ENCODE data around the gene CRABP2. TPM values are rescaled to one million over a fixed set of nuclear protein-coding genes. Genes with fewer than 3 reads are reported as not detected.
A peak's percentile ranks its signal among the peaks of the same experiment; 100 is the strongest.

The CRABP2 gene
- total RNA-seq, 1 donor from 2014 or later = 110 TPM

DNA sequence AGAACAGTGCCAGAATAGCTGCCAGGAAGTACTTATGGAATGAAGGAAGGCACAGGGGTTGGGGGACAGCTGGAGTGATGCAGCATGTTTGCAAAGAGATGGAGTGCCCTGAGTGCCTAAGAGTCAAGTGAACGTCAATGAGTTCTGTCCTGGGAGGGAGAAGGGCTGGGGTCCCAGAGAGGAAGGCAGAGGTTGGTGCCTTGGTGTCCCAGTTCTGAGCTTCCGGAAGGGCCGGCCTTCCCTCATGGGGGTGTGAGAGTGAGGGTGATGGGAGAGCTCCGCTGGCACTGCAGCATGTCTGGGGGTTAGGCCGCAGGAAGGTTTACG, 45.8 kb downstream of the CRABP2 start:
- no peak overlapping the region for H3K4me2 ChIP-seq
- peaks cover 52% of the 10 kb centered on the region for H3K27me3 ChIP-seq
- Mint-ChIP-seq H3K4me1 (peaks cover 63% of the 10 kb centered on the region), H3K27me3 (ENCODE audit: insufficient read depth, low read depth) (peaks cover 32% of the 10 kb centered on the region), H3K36me3 (no peaks in the 10 kb centered on the region), H3K27ac (peak overlapping the region; percentile 92), H3K4me3 (peak overlapping the region; percentile 63), H3K9me3 (no peaks in the 10 kb centered on the region)
- no peaks in the 10 kb centered on the region for H3K36me3 ChIP-seq
- peaks cover 40% of the 10 kb centered on the region for H3F3A ChIP-seq (ENCODE audit: low read depth)
- no peaks in the 10 kb centered on the region for H3K9me3 ChIP-seq (ENCODE audit: low read depth)
- no peak overlapping the region for H3K9ac ChIP-seq
- no peak overlapping the region for H3K27ac ChIP-seq
- no peak for DNase-seq (ENCODE audit: low spot score)
- H2AFZ ChIP-seq (replicated peaks) = no peak overlapping the region
- no peak overlapping the region for H3K4me3 ChIP-seq
- H3K79me2 ChIP-seq (ENCODE audit: low read depth) = no peaks in the 10 kb centered on the region
- H4K20me1 ChIP-seq (ENCODE audit: low read depth) = peaks cover 24% of the 10 kb centered on the region
- peaks cover 53% of the 10 kb centered on the region for H3K4me1 ChIP-seq
- TF ChIP-seq, protein P1, sequence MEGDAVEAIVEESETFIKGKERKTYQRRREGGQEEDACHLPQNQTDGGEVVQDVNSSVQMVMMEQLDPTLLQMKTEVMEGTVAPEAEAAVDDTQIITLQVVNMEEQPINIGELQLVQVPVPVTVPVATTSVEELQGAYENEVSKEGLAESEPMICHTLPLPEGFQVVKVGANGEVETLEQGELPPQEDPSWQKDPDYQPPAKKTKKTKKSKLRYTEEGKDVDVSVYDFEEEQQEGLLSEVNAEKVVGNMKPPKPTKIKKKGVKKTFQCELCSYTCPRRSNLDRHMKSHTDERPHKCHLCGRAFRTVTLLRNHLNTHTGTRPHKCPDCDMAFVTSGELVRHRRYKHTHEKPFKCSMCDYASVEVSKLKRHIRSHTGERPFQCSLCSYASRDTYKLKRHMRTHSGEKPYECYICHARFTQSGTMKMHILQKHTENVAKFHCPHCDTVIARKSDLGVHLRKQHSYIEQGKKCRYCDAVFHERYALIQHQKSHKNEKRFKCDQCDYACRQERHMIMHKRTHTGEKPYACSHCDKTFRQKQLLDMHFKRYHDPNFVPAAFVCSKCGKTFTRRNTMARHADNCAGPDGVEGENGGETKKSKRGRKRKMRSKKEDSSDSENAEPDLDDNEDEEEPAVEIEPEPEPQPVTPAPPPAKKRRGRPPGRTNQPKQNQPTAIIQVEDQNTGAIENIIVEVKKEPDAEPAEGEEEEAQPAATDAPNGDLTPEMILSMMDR (IDR thresholded peaks at IDR 0.05) = no peak
- TF ChIP-seq EZH2phosphoT487 (IDR thresholded peaks at IDR 0.05) = no peak

- Mint-ChIP-seq H3K4me3 (peak overlapping the region; percentile 62), H3K36me3 (no peaks in the 10 kb centered on the region), H3K27ac (peak overlapping the region; percentile 92), H3K27me3 (ENCODE audit: insufficient read depth, low read depth) (peaks cover 33% of the 10 kb centered on the region), H3K4me1 (peaks cover 57% of the 10 kb centered on the region), H3K9me3 (no peaks in the 10 kb centered on the region)
- Histone ChIP-seq H3K4me2 (no peak overlapping the region), H4K20me1 (ENCODE audit: low read depth) (peaks cover 24% of the 10 kb centered on the region), H3F3A (ENCODE audit: low read depth) (peaks cover 34% of the 10 kb centered on the region), H3K79me2 (ENCODE audit: low read depth) (no peaks in the 10 kb centered on the region), H3K9me3 (ENCODE audit: low read depth) (no peaks in the 10 kb centered on the region), H3K27me3 (peaks cover 58% of the 10 kb centered on the region), H3K4me3 (no peak overlapping the region), H2AFZ (replicated peaks) (no peak overlapping the region), H3K4me1 (peaks cover 47% of the 10 kb centered on the region), H3K36me3 (no peaks in the 10 kb centered on the region), H3K9ac (no peak overlapping the region), H3K27ac (no peak overlapping the region)
- no peak for DNase-seq (ENCODE audit: low spot score)
- TF ChIP-seq EZH2phosphoT487 (IDR thresholded peaks at IDR 0.05) (no peak), EZH2 (IDR thresholded peaks at IDR 0.05) (no peak)
- TF ChIP-seq, protein P1 (IDR thresholded peaks at IDR 0.05) = no peak
These were observed 46.3 kb downstream of the CRABP2 start for GRCh38 chr1:156658945-156659574.

- Histone ChIP-seq H3K9ac (no peak overlapping the region), H3K27me3 (peaks cover 63% of the 10 kb centered on the region)
These were observed 46.9 kb downstream of the CRABP2 start for GRCh38 chr1:156658496-156658895.

More at GRCh38 chr1:156658496-156658895, 46.9 kb downstream of the CRABP2 start:
- Mint-ChIP-seq H3K4me3 (no peak overlapping the region), H3K36me3 (no peaks in the 10 kb centered on the region), H3K27ac (no peak overlapping the region), H3K27me3 (ENCODE audit: insufficient read depth, low read depth) (peaks cover 36% of the 10 kb centered on the region), H3K9me3 (no peaks in the 10 kb centered on the region), H3K4me1 (peaks cover 52% of the 10 kb centered on the region)
- H3K4me2 ChIP-seq = no peak overlapping the region
- H3F3A ChIP-seq (ENCODE audit: low read depth) = peaks cover 29% of the 10 kb centered on the region
- no peak overlapping the region for H3K27ac ChIP-seq
- peaks cover 41% of the 10 kb centered on the region for H3K4me1 ChIP-seq
- no peaks in the 10 kb centered on the region for H3K9me3 ChIP-seq (ENCODE audit: low read depth)
- no peak overlapping the region for H3K4me3 ChIP-seq
- H4K20me1 ChIP-seq (ENCODE audit: low read depth) = peaks cover 24% of the 10 kb centered on the region
- TF ChIP-seq EZH2 (IDR thresholded peaks at IDR 0.05) (no peak), EZH2phosphoT487 (IDR thresholded peaks at IDR 0.05) (no peak)
- TF ChIP-seq, protein P1 (IDR thresholded peaks at IDR 0.05) = no peak
- H3K79me2 ChIP-seq (ENCODE audit: low read depth) = no peaks in the 10 kb centered on the region
- H2AFZ ChIP-seq (replicated peaks) = no peak overlapping the region
- no peak for DNase-seq (ENCODE audit: low spot score)
- no peaks in the 10 kb centered on the region for H3K36me3 ChIP-seq
